Measurements from ENCODE around the gene DNAJB6.

DNAJB6 gene

DNA sequence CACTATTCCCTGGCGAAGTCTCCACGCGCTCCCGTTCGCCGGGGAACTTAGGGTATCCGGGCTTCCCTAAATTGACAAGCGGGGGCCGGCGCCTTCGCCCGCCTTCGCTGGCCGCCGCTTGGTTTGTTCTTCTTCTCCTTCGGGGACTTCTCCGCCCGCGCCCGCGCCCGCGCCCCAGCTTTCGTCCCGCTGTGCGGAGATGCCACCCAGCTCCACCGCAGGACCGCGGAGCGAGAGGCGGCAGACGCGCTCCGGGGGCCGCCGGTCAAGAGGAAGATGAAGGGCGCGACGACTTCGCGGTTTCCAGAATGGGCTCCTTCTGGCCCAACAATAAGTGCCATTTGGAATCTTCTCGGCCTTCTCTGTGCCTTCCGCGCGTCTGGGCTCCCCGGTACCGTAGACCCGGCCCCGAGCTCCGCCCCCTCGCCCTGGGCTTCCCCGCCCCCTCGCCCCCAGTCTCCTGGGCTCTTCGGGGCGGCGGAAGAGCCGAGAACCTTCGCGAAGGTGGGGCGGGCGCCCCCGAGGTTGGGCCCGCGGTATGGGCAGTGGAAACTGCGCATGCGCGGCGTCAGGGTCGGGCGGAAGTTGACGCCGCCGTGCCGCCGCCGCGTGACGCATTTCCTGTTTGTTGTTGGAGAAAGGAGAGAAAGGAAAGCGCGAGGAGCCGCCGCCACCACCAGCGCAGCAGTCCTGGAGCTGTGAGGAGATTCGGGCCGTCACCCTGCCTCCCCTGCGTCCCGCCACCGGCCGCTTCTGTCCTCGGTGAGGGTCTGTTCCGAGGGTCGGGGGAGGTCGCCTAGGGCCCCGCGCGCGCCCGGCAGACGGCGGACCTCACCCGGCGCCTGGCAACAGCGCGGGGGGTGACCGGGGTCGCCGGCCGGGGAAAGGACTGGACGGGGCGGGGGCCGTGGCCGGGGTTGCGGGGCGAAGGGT is at the start of gene DNAJB6:
DNAJB6 (plus strand) TSS at position 622 of the 933 bp plus-strand sequence. CDS start 21,569 bp downstream, outside the sequence.
- Histone ChIP-seq H3K9ac (ENCODE audit: low read length in 5 of 5) (peak within 1 kb of the TSS; percentile 83 to 92 (median 89)), H3K4me3 (ENCODE audit: low read depth in 1 of 5, low read length in 5 of 5) (peak within 1 kb of the TSS; percentile 66 to 93 (median 73)), H3K27me3 (ENCODE audit: control insufficient read depth in 5 of 5, insufficient read depth in 4 of 5, low read length in 5 of 5) (no peaks in the 10 kb centered on the region), H3K9me3 (ENCODE audit: control insufficient read depth in 5 of 5, low read length in 5 of 5) (no peaks in the 10 kb centered on the region), H3K36me3 (ENCODE audit: control insufficient read depth in 5 of 5, insufficient read depth in 5 of 5, low read length in 5 of 5) (no peaks in the 10 kb centered on the region), H3K4me1 (ENCODE audit: control insufficient read depth in 5 of 5, insufficient read depth in 5 of 5, low read length in 5 of 5) (peaks cover 2 to 44% (median 28%) of the 10 kb centered on the region in 5 donors), H3K27ac (ENCODE audit: low read depth, low read length) (peak within 1 kb of the TSS; percentile 99)

- Histone ChIP-seq H3K4me3 (ENCODE audit: low read depth in 1 of 5, low read length in 5 of 5) (no peak overlapping the region), H3K27me3 (ENCODE audit: control insufficient read depth in 5 of 5, insufficient read depth in 4 of 5, low read length in 5 of 5) (peaks cover 0 to 10% (median 5%) of the 10 kb centered on the region in 5 donors), H3K4me1 (ENCODE audit: control insufficient read depth in 5 of 5, insufficient read depth in 5 of 5, low read length in 5 of 5) (no peaks in the 10 kb centered on the region), H3K27ac (ENCODE audit: low read depth, low read length) (no peak overlapping the region), H3K9me3 (ENCODE audit: control insufficient read depth in 5 of 5, low read length in 5 of 5) (no peaks in the 10 kb centered on the region), H3K9ac (ENCODE audit: low read length in 5 of 5) (no peak overlapping the region), H3K36me3 (ENCODE audit: control insufficient read depth in 5 of 5, insufficient read depth in 5 of 5, low read length in 5 of 5) (no peaks in the 10 kb centered on the region)
Observed at GRCh38 chr7:157291404-157292080, 45.3 kb upstream of the DNAJB6 start.

DNA sequence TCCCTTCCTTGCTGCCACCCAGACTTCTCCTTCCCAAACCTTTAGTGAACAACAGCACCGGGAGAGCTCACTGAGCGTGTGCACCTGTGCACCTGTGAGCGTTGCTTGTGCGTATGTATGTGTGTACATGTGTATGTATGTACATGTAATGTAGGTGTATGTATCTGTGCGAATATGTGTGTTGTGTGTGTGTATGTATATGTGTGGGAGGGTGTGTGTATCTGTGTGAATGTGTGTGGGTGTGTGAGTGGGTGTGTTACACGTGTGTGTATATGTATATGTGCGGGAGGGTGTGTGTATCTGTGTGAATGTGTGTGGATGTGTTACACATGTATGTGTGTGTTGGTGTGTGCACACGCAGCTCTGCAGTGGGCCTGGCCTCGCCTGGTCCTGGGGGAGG is 44.5 kb upstream of the DNAJB6 start:
- Histone ChIP-seq H3K27me3 (ENCODE audit: control insufficient read depth in 5 of 5, insufficient read depth in 4 of 5, low read length in 5 of 5) (peaks cover 0 to 12% (median 5%) of the 10 kb centered on the region in 5 donors), H3K27ac (ENCODE audit: low read depth, low read length) (no peak overlapping the region), H3K9me3 (ENCODE audit: control insufficient read depth in 5 of 5, low read length in 5 of 5) (no peaks in the 10 kb centered on the region), H3K36me3 (ENCODE audit: control insufficient read depth in 5 of 5, insufficient read depth in 5 of 5, low read length in 5 of 5) (no peaks in the 10 kb centered on the region), H3K4me1 (ENCODE audit: control insufficient read depth in 5 of 5, insufficient read depth in 5 of 5, low read length in 5 of 5) (no peaks in the 10 kb centered on the region), H3K9ac (ENCODE audit: low read length in 5 of 5) (no peak overlapping the region), H3K4me3 (ENCODE audit: low read depth in 1 of 5, low read length in 5 of 5) (no peak overlapping the region)

DNA sequence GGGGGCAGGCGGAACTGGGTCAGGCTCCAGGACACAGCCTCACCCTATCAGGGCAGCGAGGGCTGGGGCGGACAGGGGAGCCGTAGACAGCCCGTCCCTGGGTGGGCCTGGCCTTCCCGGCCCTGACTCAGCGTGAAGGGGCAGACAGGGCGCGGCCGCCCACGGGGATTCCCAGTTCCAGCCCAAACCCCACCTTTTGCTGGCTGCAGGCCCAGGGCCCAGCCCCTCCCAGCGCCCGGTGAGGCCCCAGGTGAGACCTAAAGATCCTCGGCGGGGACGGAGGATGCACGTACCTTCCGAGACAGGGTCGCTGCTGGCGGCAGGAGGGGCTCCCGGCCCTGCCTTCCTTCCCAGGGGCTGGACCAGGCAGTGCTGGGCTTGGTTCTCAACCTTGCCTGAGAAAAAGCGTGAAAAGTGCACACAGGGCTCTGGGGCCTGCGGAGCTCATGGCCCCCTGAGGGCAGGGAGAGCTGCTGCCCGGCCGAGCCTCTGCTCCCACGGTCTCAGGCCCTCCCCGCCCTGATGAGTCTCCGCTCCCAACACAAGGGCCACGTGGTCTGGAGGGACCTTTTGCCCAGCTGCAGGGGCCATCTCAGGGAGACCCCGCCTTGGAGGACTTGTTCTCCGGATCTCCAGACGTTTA is 43.9 kb upstream of the DNAJB6 start:
- no peaks in the 10 kb centered on the region for H3K9me3 ChIP-seq (ENCODE audit: control insufficient read depth in 5 of 5, low read length in 5 of 5)
- H3K27me3 ChIP-seq (ENCODE audit: control insufficient read depth in 5 of 5, insufficient read depth in 4 of 5, low read length in 5 of 5), result peaks cover 0 to 9% (median 5%) of the 10 kb centered on the region in 5 donors
- H3K4me1 ChIP-seq (ENCODE audit: control insufficient read depth in 5 of 5, insufficient read depth in 5 of 5, low read length in 5 of 5), result no peaks in the 10 kb centered on the region
- H3K4me3 ChIP-seq (ENCODE audit: low read depth in 1 of 5, low read length in 5 of 5), result no peak overlapping the region
- H3K9ac ChIP-seq (ENCODE audit: low read length in 5 of 5), result no peak overlapping the region
- H3K27ac ChIP-seq (ENCODE audit: low read depth, low read length), result no peak overlapping the region
- no peaks in the 10 kb centered on the region for H3K36me3 ChIP-seq (ENCODE audit: control insufficient read depth in 5 of 5, insufficient read depth in 5 of 5, low read length in 5 of 5)

GRCh38 chr7:157293413-157293788 is 43.4 kb upstream of the DNAJB6 start:
- peaks cover 0 to 9% (median 5%) of the 10 kb centered on the region in 5 donors for H3K27me3 ChIP-seq (ENCODE audit: control insufficient read depth in 5 of 5, insufficient read depth in 4 of 5, low read length in 5 of 5)
- no peaks in the 10 kb centered on the region for H3K36me3 ChIP-seq (ENCODE audit: control insufficient read depth in 5 of 5, insufficient read depth in 5 of 5, low read length in 5 of 5)
- H3K4me1 ChIP-seq (ENCODE audit: control insufficient read depth in 5 of 5, insufficient read depth in 5 of 5, low read length in 5 of 5), result peaks cover 0 to under 1% (median 0%) of the 10 kb centered on the region in 5 donors
- no peak overlapping the region for H3K9ac ChIP-seq (ENCODE audit: low read length in 5 of 5)
- no peaks in the 10 kb centered on the region for H3K9me3 ChIP-seq (ENCODE audit: control insufficient read depth in 5 of 5, low read length in 5 of 5)
- H3K27ac ChIP-seq (ENCODE audit: low read depth, low read length), result no peak overlapping the region
- H3K4me3 ChIP-seq (ENCODE audit: low read depth in 1 of 5, low read length in 5 of 5), result no peak overlapping the region

DNA sequence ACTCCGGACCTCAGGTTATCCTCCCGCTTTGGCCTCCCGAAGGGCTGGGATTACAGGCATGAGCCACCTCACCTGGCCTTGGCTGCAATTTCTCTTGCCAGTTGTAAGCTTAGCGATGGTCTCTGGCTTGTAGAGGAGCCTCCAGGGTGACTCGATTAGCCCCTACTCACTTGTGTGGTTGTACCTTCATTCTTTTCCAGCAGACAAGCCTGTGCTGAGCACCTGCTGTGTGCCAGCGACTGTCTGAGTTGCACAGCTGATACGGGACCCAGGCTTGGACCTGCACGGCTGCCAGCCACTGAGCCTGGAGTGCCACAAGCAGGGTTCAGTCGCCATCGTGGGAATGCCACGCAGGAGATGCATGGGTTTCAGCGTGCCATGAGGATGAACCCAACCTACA is 42.0 kb upstream of the DNAJB6 start:
- Histone ChIP-seq H3K4me1 (ENCODE audit: control insufficient read depth in 5 of 5, insufficient read depth in 5 of 5, low read length in 5 of 5) (peaks cover 0 to 10% (median 3%) of the 10 kb centered on the region in 5 donors), H3K4me3 (ENCODE audit: low read depth in 1 of 5, low read length in 5 of 5) (no peak overlapping the region), H3K9me3 (ENCODE audit: control insufficient read depth in 5 of 5, low read length in 5 of 5) (no peaks in the 10 kb centered on the region), H3K27ac (ENCODE audit: low read depth, low read length) (no peak overlapping the region), H3K9ac (ENCODE audit: low read length in 5 of 5) (no peak overlapping the region), H3K27me3 (ENCODE audit: control insufficient read depth in 5 of 5, insufficient read depth in 4 of 5, low read length in 5 of 5) (peaks cover 0 to 6% (median 4%) of the 10 kb centered on the region in 5 donors), H3K36me3 (ENCODE audit: control insufficient read depth in 5 of 5, insufficient read depth in 5 of 5, low read length in 5 of 5) (no peaks in the 10 kb centered on the region)

DNA sequence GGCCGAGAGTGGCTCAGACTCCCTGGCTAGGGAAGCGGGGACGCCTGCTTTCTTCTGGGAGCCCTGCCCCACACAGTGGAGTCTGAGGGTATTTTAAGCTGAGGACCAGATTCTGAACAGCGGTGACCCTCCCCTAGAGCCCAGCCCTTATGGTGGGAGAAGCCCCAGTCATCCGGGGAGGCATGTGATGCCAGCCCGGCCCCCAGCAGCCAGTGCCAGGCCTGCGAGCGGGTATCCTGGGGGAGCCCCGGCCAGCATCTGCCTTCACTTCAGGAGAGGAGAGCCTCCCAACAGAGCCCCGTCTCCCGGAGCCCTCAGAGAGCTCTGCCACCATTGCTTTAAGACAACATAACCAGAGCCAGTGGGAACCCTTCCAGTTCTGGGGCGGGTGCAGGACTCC is 41.5 kb upstream of the DNAJB6 start:
- no peaks in the 10 kb centered on the region for H3K9me3 ChIP-seq (ENCODE audit: control insufficient read depth in 5 of 5, low read length in 5 of 5)
- peaks cover 0 to 6% (median 4%) of the 10 kb centered on the region in 5 donors for H3K27me3 ChIP-seq (ENCODE audit: control insufficient read depth in 5 of 5, insufficient read depth in 4 of 5, low read length in 5 of 5)
- no peak overlapping the region for H3K27ac ChIP-seq (ENCODE audit: low read depth, low read length)
- H3K36me3 ChIP-seq (ENCODE audit: control insufficient read depth in 5 of 5, insufficient read depth in 5 of 5, low read length in 5 of 5), result no peaks in the 10 kb centered on the region
- H3K4me3 ChIP-seq (ENCODE audit: low read depth in 1 of 5, low read length in 5 of 5), result no peak overlapping the region
- no peak overlapping the region for H3K9ac ChIP-seq (ENCODE audit: low read length in 5 of 5)
- peaks cover under 1 to 16% (median 8%) of the 10 kb centered on the region in 5 donors for H3K4me1 ChIP-seq (ENCODE audit: control insufficient read depth in 5 of 5, insufficient read depth in 5 of 5, low read length in 5 of 5)

GRCh38 chr7:157297185-157297584 is 39.6 kb upstream of the DNAJB6 start:
- Histone ChIP-seq H3K4me3 (ENCODE audit: low read depth in 1 of 5, low read length in 5 of 5) (no peak overlapping the region), H3K4me1 (ENCODE audit: control insufficient read depth in 5 of 5, insufficient read depth in 5 of 5, low read length in 5 of 5) (peaks cover 2 to 27% (median 14%) of the 10 kb centered on the region in 5 donors), H3K9ac (ENCODE audit: low read length in 5 of 5) (no peak overlapping the region), H3K27ac (ENCODE audit: low read depth, low read length) (no peak overlapping the region), H3K36me3 (ENCODE audit: control insufficient read depth in 5 of 5, insufficient read depth in 5 of 5, low read length in 5 of 5) (no peaks in the 10 kb centered on the region), H3K27me3 (ENCODE audit: control insufficient read depth in 5 of 5, insufficient read depth in 4 of 5, low read length in 5 of 5) (peaks cover 0 to 10% (median 4%) of the 10 kb centered on the region in 5 donors), H3K9me3 (ENCODE audit: control insufficient read depth in 5 of 5, low read length in 5 of 5) (no peaks in the 10 kb centered on the region)

DNA sequence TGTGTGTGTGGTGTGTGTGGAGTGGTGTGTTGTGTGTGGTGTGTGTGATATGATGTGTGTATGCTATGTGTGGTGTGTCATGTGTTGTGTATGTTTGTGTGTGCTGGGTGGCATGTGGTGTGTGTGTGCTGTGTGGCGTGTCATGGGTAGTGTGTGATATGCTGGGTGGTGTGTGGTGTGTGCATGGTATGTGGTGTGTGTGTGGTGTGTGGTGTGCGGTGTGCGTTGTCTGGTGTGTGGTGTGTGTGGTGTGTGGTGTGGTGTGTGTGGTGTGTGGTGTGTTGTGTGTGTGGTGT is 37.5 kb upstream of the DNAJB6 start:
- Histone ChIP-seq H3K27ac (ENCODE audit: low read depth, low read length) (no peak overlapping the region), H3K4me1 (ENCODE audit: control insufficient read depth in 5 of 5, insufficient read depth in 5 of 5, low read length in 5 of 5) (peaks cover 2 to 27% (median 14%) of the 10 kb centered on the region in 5 donors), H3K9ac (ENCODE audit: low read length in 5 of 5) (no peak overlapping the region), H3K9me3 (ENCODE audit: control insufficient read depth in 5 of 5, low read length in 5 of 5) (no peaks in the 10 kb centered on the region), H3K27me3 (ENCODE audit: control insufficient read depth in 5 of 5, insufficient read depth in 4 of 5, low read length in 5 of 5) (peaks cover 0 to 10% (median 4%) of the 10 kb centered on the region in 5 donors), H3K4me3 (ENCODE audit: low read depth in 1 of 5, low read length in 5 of 5) (peak overlapping the region in 1 of 5 donors; percentile 40), H3K36me3 (ENCODE audit: control insufficient read depth in 5 of 5, insufficient read depth in 5 of 5, low read length in 5 of 5) (no peaks in the 10 kb centered on the region)
